HG03196 (cell line): ENCODE data around the gene STAU1.
"Not testable (repeated sequence)": the region's sequence is repeated elsewhere in the genome, so short reads cannot be mapped to it uniquely, and the experiment has no call there.

Experiments
- ATAC-seq: cut with Tn5 transposase; IDR thresholded peaks from one replicate; pipeline ENCODE4 v1.9.1; 2021; ENCODE audit not compliant: unreplicated experiment

The STAU1 gene

GRCh38 chr20:49123982-49124381 lies 64.2 kb downstream of the STAU1 start:
- no peak for ATAC-seq

GRCh38 chr20:49122920-49123319 lies 65.2 kb downstream of the STAU1 start:
- ATAC-seq, result no peak

- no peak for ATAC-seq
These were observed 68.1 kb downstream of the STAU1 start for GRCh38 chr20:49119988-49120387.

GRCh38 chr20:49118307-49118706 lies 69.8 kb downstream of the STAU1 start:
- ATAC-seq, result no peak

GRCh38 chr20:49115564-49115963 lies 72.6 kb downstream of the STAU1 start:
- no peak for ATAC-seq

GRCh38 chr20:49112596-49113274 lies 75.4 kb downstream of the STAU1 start:
- ATAC-seq, result no peak

- ATAC-seq, result no peak
These were observed 77.1 kb downstream of the STAU1 start for GRCh38 chr20:49110767-49111694.

GRCh38 chr20:49106328-49106727 lies 81.8 kb downstream of the STAU1 start:
- no peak for ATAC-seq

- not testable (repeated sequence) for ATAC-seq
These were observed 83.1 kb downstream of the STAU1 start for GRCh38 chr20:49104979-49105547.

- no peak for ATAC-seq
These were observed 83.8 kb downstream of the STAU1 start for GRCh38 chr20:49104365-49104648.

GRCh38 chr20:49103647-49104364 lies 84.3 kb downstream of the STAU1 start:
- ATAC-seq, result no peak

GRCh38 chr20:49103019-49103418 lies 85.1 kb downstream of the STAU1 start:
- ATAC-seq, result no peak

GRCh38 chr20:49100972-49101371 lies 87.2 kb downstream of the STAU1 start:
- no peak for ATAC-seq

GRCh38 chr20:49100292-49100691 lies 87.8 kb downstream of the STAU1 start:
- ATAC-seq, result not testable (repeated sequence)

- no peak for ATAC-seq
These were observed 89.1 kb downstream of the STAU1 start for GRCh38 chr20:49099011-49099410.

- no peak for ATAC-seq
These were observed 90.0 kb downstream of the STAU1 start for GRCh38 chr20:49098136-49098535.

GRCh38 chr20:49097159-49097558 lies 91.0 kb downstream of the STAU1 start:
- ATAC-seq, result no peak

- no peak for ATAC-seq
These were observed 91.9 kb downstream of the STAU1 start for GRCh38 chr20:49096203-49096730.

- no peak for ATAC-seq
These were observed 96.4 kb downstream of the STAU1 start for GRCh38 chr20:49091762-49092161.

GRCh38 chr20:49091104-49091503 lies 97.0 kb downstream of the STAU1 start:
- no peak for ATAC-seq

GRCh38 chr20:49082295-49082694 lies 105.8 kb downstream of the STAU1 start:
- ATAC-seq, result not testable (repeated sequence)
